Endothelial cell (in vitro differentiated cells): Measurements from ENCODE around the gene ACTL7B. TPM values are rescaled to one million over a fixed set of nuclear protein-coding genes. Genes with fewer than 3 reads are reported as not detected.

Source experiments
- DNase-seq: peaks from one replicate; pipeline ENCODE4 v3.0.0; 2021; ENCODE audit warnings: low spot score
- H3K27ac Mint-ChIP-seq: one replicate; pipeline ENCODE4 v1.8.0; 2021; ENCODE audit warnings: mixed read lengths, inconsistent platforms; ENCODE audit not compliant: unreplicated experiment
- H3K27me3 Mint-ChIP-seq: one replicate; pipeline ENCODE4 v1.8.0; 2021; ENCODE audit warnings: mild to moderate bottlenecking, moderate library complexity, mixed read lengths, inconsistent platforms; ENCODE audit not compliant: unreplicated experiment
- H3K36me3 Mint-ChIP-seq: one replicate; pipeline ENCODE4 v1.8.0; 2021; ENCODE audit warnings: mild to moderate bottlenecking, low read depth, mixed read lengths, inconsistent platforms; ENCODE audit not compliant: unreplicated experiment
- H3K4me1 Mint-ChIP-seq: one replicate; pipeline ENCODE4 v1.8.0; 2021; ENCODE audit warnings: mild to moderate bottlenecking, mixed read lengths, inconsistent platforms; ENCODE audit not compliant: unreplicated experiment
- H3K4me3 Mint-ChIP-seq: one replicate; pipeline ENCODE4 v1.8.0; 2021; ENCODE audit warnings: mild to moderate bottlenecking, mixed read lengths, inconsistent platforms; ENCODE audit not compliant: unreplicated experiment
- H3K9me3 Mint-ChIP-seq: one replicate; pipeline ENCODE4 v1.8.0; 2021; ENCODE audit warnings: mixed read lengths, inconsistent platforms; ENCODE audit not compliant: unreplicated experiment
- CTCF ChIP-seq: fragments of 200-600 bp; sonication (generic); IDR thresholded peaks from one replicate; pipeline ENCODE4 v1.5.0; 2021; ENCODE audit warnings: antibody characterized with exemption; ENCODE audit not compliant: unreplicated experiment
- total RNA-seq: library from RNA; stranded (reverse); fragmentation: NEBNext Ultra II Directional; extraction: Animal tissue kit (Norgen Biotek cat#: 25700); gene quantifications from one replicate; pipeline ENCODE4 v1.2.1, GENCODE V29; 2021; ENCODE audit not compliant: unreplicated experiment

Gene ACTL7B
- total RNA-seq, 1 donor from 2014 or later, result not detected

- no peak overlapping the region for H3K27ac Mint-ChIP-seq
- TF ChIP-seq CTCF, result no peak
- H3K9me3 Mint-ChIP-seq, result no peaks in the 10 kb centered on the region
- DNase-seq, result no peak
- H3K4me1 Mint-ChIP-seq, result no peaks in the 10 kb centered on the region
- peaks cover 14% of the 10 kb centered on the region for H3K36me3 Mint-ChIP-seq
- no peaks in the 10 kb centered on the region for H3K27me3 Mint-ChIP-seq
- no peak overlapping the region for H3K4me3 Mint-ChIP-seq
Measured at GRCh38 chr9:108884701-108885100, 28.9 kb upstream of the ACTL7B start.

- no peak overlapping the region for H3K27ac Mint-ChIP-seq
- no peaks in the 10 kb centered on the region for H3K27me3 Mint-ChIP-seq
- no peaks in the 10 kb centered on the region for H3K4me1 Mint-ChIP-seq
- no peaks in the 10 kb centered on the region for H3K9me3 Mint-ChIP-seq
- H3K36me3 Mint-ChIP-seq, result peaks cover 23% of the 10 kb centered on the region
- no peak overlapping the region for H3K4me3 Mint-ChIP-seq
- TF ChIP-seq CTCF, result no peak
- DNase-seq, result no peak
Measured at GRCh38 chr9:108883085-108883484, 27.3 kb upstream of the ACTL7B start.

GRCh38 chr9:108882052-108882888 is 26.5 kb upstream of the ACTL7B start:
- Mint-ChIP-seq H3K27ac (no peak overlapping the region), H3K27me3 (no peaks in the 10 kb centered on the region), H3K4me3 (no peak overlapping the region), H3K4me1 (no peaks in the 10 kb centered on the region), H3K36me3 (peaks cover 23% of the 10 kb centered on the region), H3K9me3 (no peaks in the 10 kb centered on the region)
- no peak for TF ChIP-seq CTCF
- no peak for DNase-seq

GRCh38 chr9:108880738-108881316 is 25.0 kb upstream of the ACTL7B start:
- no peak for TF ChIP-seq CTCF
- H3K9me3 Mint-ChIP-seq, result no peaks in the 10 kb centered on the region

GRCh38 chr9:108877524-108877923 is 21.7 kb upstream of the ACTL7B start:
- no peak for TF ChIP-seq CTCF
- H3K27ac Mint-ChIP-seq, result no peak overlapping the region
- no peaks in the 10 kb centered on the region for H3K9me3 Mint-ChIP-seq
- no peak overlapping the region for H3K4me3 Mint-ChIP-seq
- peaks cover 21% of the 10 kb centered on the region for H3K36me3 Mint-ChIP-seq
- H3K27me3 Mint-ChIP-seq, result no peaks in the 10 kb centered on the region
- no peaks in the 10 kb centered on the region for H3K4me1 Mint-ChIP-seq
- DNase-seq, result no peak

More at GRCh38 chr9:108880738-108881316, 25.0 kb upstream of the ACTL7B start:
- Mint-ChIP-seq H3K27ac (no peak overlapping the region), H3K4me3 (no peak overlapping the region), H3K4me1 (no peaks in the 10 kb centered on the region), H3K27me3 (no peaks in the 10 kb centered on the region), H3K36me3 (peaks cover 21% of the 10 kb centered on the region)
- DNase-seq, result no peak
